Activated CD4-positive, alpha-beta memory T cell treated with anti-CD3 and anti-CD28 coated beads, Interleukin-2, amount 10 ng/mL, durations not matched to agents 7 days and 5 days (primary cell): ENCODE data around the gene TGFBR3. TPM values are rescaled to one million over a fixed set of nuclear protein-coding genes. Genes with fewer than 3 reads are reported as not detected.
"Not testable (repeated sequence)": the region's sequence is repeated elsewhere in the genome, so short reads cannot be mapped to it uniquely, and the experiment has no call there.

Source experiments
- CTCF ChIA-PET: fragments of 350-600 bp; sonication (Branson Sonifier 250); formaldehyde crosslinking; loops from one replicate; lab custom pipeline; 2021; ENCODE audit warnings: antibody characterized with exemption, inconsistent platforms; lab: Charles Lee
- POLR2A ChIA-PET: fragments of 350-600 bp; sonication (Branson Sonifier 250); formaldehyde crosslinking; loops from one replicate; lab custom pipeline; 2021; ENCODE audit warnings: antibody characterized with exemption; lab: Charles Lee
- DNase-seq: peaks from one replicate; pipeline ENCODE4 v3.0.0-alpha.2; 2020
- H3K27ac Mint-ChIP-seq: one replicate; pipeline ENCODE4 v1.8.0; 2021; ENCODE audit warnings: mild to moderate bottlenecking, mixed read lengths
- H3K27me3 Mint-ChIP-seq: one replicate; pipeline ENCODE4 v1.8.0; 2021; ENCODE audit warnings: mixed read lengths
- H3K36me3 Mint-ChIP-seq: one replicate; pipeline ENCODE4 v1.8.0; 2021; ENCODE audit warnings: low read depth, mixed read lengths
- H3K4me1 Mint-ChIP-seq: one replicate; pipeline ENCODE4 v1.8.0; 2021; ENCODE audit warnings: mixed read lengths
- H3K4me3 Mint-ChIP-seq: one replicate; pipeline ENCODE4 v1.8.0; 2021; ENCODE audit warnings: mild to moderate bottlenecking, mixed read lengths
- H3K9me3 Mint-ChIP-seq: one replicate; pipeline ENCODE4 v1.8.0; 2021; ENCODE audit warnings: mixed read lengths
- total RNA-seq, 2 experiments: library from RNA; stranded (reverse); gene quantifications; one replicate each; pipeline ENCODE4 v1.2.3, GENCODE V29; 2021

TGFBR3 gene
- total RNA-seq, 2 experiments from 2014 or later, result 35.9 to 41.6 TPM

- no peak for DNase-seq
- POLR2A ChIA-PET, result interaction anchor here (1.2 kb wide), 1 partner anchor 43 kb away, joined by 3 read pairs; the partner anchor contains the start of gene TGFBR3
- no peak overlapping the region for H3K27ac Mint-ChIP-seq
- H3K4me1 Mint-ChIP-seq, result peaks cover 12% of the 10 kb centered on the region
- H3K36me3 Mint-ChIP-seq, result peaks cover 13% of the 10 kb centered on the region
- no peak overlapping the region for H3K4me3 Mint-ChIP-seq
- no peaks in the 10 kb centered on the region for H3K27me3 Mint-ChIP-seq
- H3K9me3 Mint-ChIP-seq, result no peaks in the 10 kb centered on the region
- CTCF ChIA-PET, result no interaction called here
Measured at GRCh38 chr1:91842563-91842962, 43.4 kb downstream of the TGFBR3 start.

GRCh38 chr1:91842056-91842455 lies 43.9 kb downstream of the TGFBR3 start:
- peaks cover 12% of the 10 kb centered on the region for H3K4me1 Mint-ChIP-seq
- H3K27ac Mint-ChIP-seq, result no peak overlapping the region
- CTCF ChIA-PET, result no interaction called here
- POLR2A ChIA-PET, result interaction anchor here (1.2 to 1.5 kb wide), 2 partner anchors 10 to 44 kb away, joined by 3 read pairs; partner anchors contain the start of gene TGFBR3
- DNase-seq, result no peak
- H3K9me3 Mint-ChIP-seq, result no peaks in the 10 kb centered on the region
- peaks cover 13% of the 10 kb centered on the region for H3K36me3 Mint-ChIP-seq
- no peaks in the 10 kb centered on the region for H3K27me3 Mint-ChIP-seq
- H3K4me3 Mint-ChIP-seq, result no peak overlapping the region

- Mint-ChIP-seq H3K36me3 (peaks cover 13% of the 10 kb centered on the region), H3K4me1 (peaks cover 12% of the 10 kb centered on the region)
- H3K27ac Mint-ChIP-seq, H3K27me3 Mint-ChIP-seq, CTCF ChIA-PET, POLR2A ChIA-PET, H3K4me3 Mint-ChIP-seq, DNase-seq, H3K9me3 Mint-ChIP-seq: not testable (repeated sequence)
Measured at GRCh38 chr1:91840276-91840675, 45.7 kb downstream of the TGFBR3 start.

- Mint-ChIP-seq H3K4me1 (peaks cover 2% of the 10 kb centered on the region), H3K4me3 (no peak overlapping the region), H3K9me3 (no peaks in the 10 kb centered on the region), H3K27me3 (no peaks in the 10 kb centered on the region), H3K27ac (no peak overlapping the region), H3K36me3 (peaks cover 11% of the 10 kb centered on the region)
- ChIA-PET POLR2A (no interaction called here), CTCF (interaction anchor here (1.4 kb wide), 1 partner anchor 15 kb away, joined by 4 read pairs; no protein-coding TSS in a partner anchor)
- DNase-seq, result no peak
Measured at GRCh38 chr1:91836331-91837040, 49.5 kb downstream of the TGFBR3 start.

- Mint-ChIP-seq H3K27ac (no peak overlapping the region), H3K9me3 (no peaks in the 10 kb centered on the region), H3K27me3 (no peaks in the 10 kb centered on the region), H3K4me3 (no peak overlapping the region), H3K4me1 (peaks cover 15% of the 10 kb centered on the region), H3K36me3 (peaks cover 11% of the 10 kb centered on the region)
- no peak for DNase-seq
- POLR2A ChIA-PET, result no interaction called here
- CTCF ChIA-PET, result interaction anchor here (1.1 kb wide), 1 partner anchor 49 kb away, joined by 3 read pairs; no protein-coding TSS in a partner anchor
Measured at GRCh38 chr1:91835087-91835521, 50.8 kb downstream of the TGFBR3 start.

- DNase-seq, H3K27me3 Mint-ChIP-seq, POLR2A ChIA-PET, H3K9me3 Mint-ChIP-seq, H3K27ac Mint-ChIP-seq, H3K4me3 Mint-ChIP-seq: not testable (repeated sequence)
- CTCF ChIA-PET, result interaction anchor here (1.1 kb wide), 1 partner anchor 50 kb away, joined by 3 read pairs; no protein-coding TSS in a partner anchor
- Mint-ChIP-seq H3K36me3 (peaks cover 11% of the 10 kb centered on the region), H3K4me1 (peaks cover 15% of the 10 kb centered on the region)
Measured at GRCh38 chr1:91834549-91834948, 51.4 kb downstream of the TGFBR3 start.

- Mint-ChIP-seq H3K4me1 (peaks cover 15% of the 10 kb centered on the region), H3K4me3 (no peak overlapping the region), H3K27me3 (no peaks in the 10 kb centered on the region), H3K36me3 (peaks cover 11% of the 10 kb centered on the region), H3K27ac (no peak overlapping the region), H3K9me3 (no peaks in the 10 kb centered on the region)
- DNase-seq, result no peak
- ChIA-PET POLR2A (no interaction called here), CTCF (interaction anchor here (0.7 kb wide), 1 partner anchor 721 kb away, joined by 3 read pairs; no protein-coding TSS in a partner anchor)
Measured at GRCh38 chr1:91833946-91834345, 52.0 kb downstream of the TGFBR3 start.

- peaks cover 11% of the 10 kb centered on the region for H3K36me3 Mint-ChIP-seq
- H3K27me3 Mint-ChIP-seq, result no peaks in the 10 kb centered on the region
- no peak overlapping the region for H3K4me3 Mint-ChIP-seq
- POLR2A ChIA-PET, result no interaction called here
- H3K4me1 Mint-ChIP-seq, result peaks cover 30% of the 10 kb centered on the region
- H3K27ac Mint-ChIP-seq, result no peak overlapping the region
- DNase-seq, result no peak
- no peaks in the 10 kb centered on the region for H3K9me3 Mint-ChIP-seq
- CTCF ChIA-PET, result interaction anchor here (0.6 kb wide), 1 partner anchor 35 kb away, joined by 3 read pairs; no protein-coding TSS in a partner anchor
Measured at GRCh38 chr1:91831132-91831930, 54.6 kb downstream of the TGFBR3 start.

- no peak for DNase-seq
- Mint-ChIP-seq H3K4me3 (no peak overlapping the region), H3K27ac (no peak overlapping the region), H3K9me3 (no peaks in the 10 kb centered on the region), H3K4me1 (peaks cover 30% of the 10 kb centered on the region), H3K27me3 (no peaks in the 10 kb centered on the region), H3K36me3 (peaks cover 11% of the 10 kb centered on the region)
- ChIA-PET POLR2A (no interaction called here), CTCF (no interaction called here)
Measured at GRCh38 chr1:91830242-91831131, 55.5 kb downstream of the TGFBR3 start.

GRCh38 chr1:91829293-91830153 lies 56.4 kb downstream of the TGFBR3 start:
- CTCF ChIA-PET, result no interaction called here
- no peak overlapping the region for H3K4me3 Mint-ChIP-seq
- H3K36me3 Mint-ChIP-seq, result peaks cover 11% of the 10 kb centered on the region
- no peaks in the 10 kb centered on the region for H3K27me3 Mint-ChIP-seq
- H3K4me1 Mint-ChIP-seq, result peaks cover 30% of the 10 kb centered on the region
- POLR2A ChIA-PET, result no interaction called here
- H3K27ac Mint-ChIP-seq, result no peak overlapping the region
- H3K9me3 Mint-ChIP-seq, result no peaks in the 10 kb centered on the region
- DNase-seq, result no peak

GRCh38 chr1:91828583-91829281 lies 57.2 kb downstream of the TGFBR3 start:
- no peaks in the 10 kb centered on the region for H3K27me3 Mint-ChIP-seq
- H3K36me3 Mint-ChIP-seq, result peaks cover 6% of the 10 kb centered on the region
- CTCF ChIA-PET, result no interaction called here
- no peak for DNase-seq
- H3K27ac Mint-ChIP-seq, result no peak overlapping the region
- H3K4me3 Mint-ChIP-seq, result no peak overlapping the region
- POLR2A ChIA-PET, result no interaction called here
- no peaks in the 10 kb centered on the region for H3K9me3 Mint-ChIP-seq
- H3K4me1 Mint-ChIP-seq, result peaks cover 28% of the 10 kb centered on the region
